Neuronal stem cell (in vitro differentiated cells): Measurements from ENCODE around the gene JADE3.
A peak's percentile ranks its signal among the peaks of the same experiment; 100 is the strongest.

Experiments used
- DNase-seq: peaks from one replicate; pipeline ENCODE4 v3.0.0-alpha.2; 2013; ENCODE audit warnings: low spot score
- H2AFZ ChIP-seq: one replicate; pipeline ENCODE4 v1.6.1; 2013; ENCODE audit warnings: mild to moderate bottlenecking, low read length, inconsistent platforms
- H2AK5ac ChIP-seq: 2 replicates; pipeline ENCODE4 v1.6.1; 2013; ENCODE audit warnings: low read depth, mild to moderate bottlenecking, inconsistent platforms, low read length, moderate library complexity, mixed read lengths
- H2BK120ac ChIP-seq: 2 replicates; pipeline ENCODE4 v1.6.1; 2013; ENCODE audit warnings: low read depth, mild to moderate bottlenecking, inconsistent platforms, low read length, moderate library complexity, mixed read lengths
- H2BK12ac ChIP-seq: one replicate; pipeline ENCODE4 v1.6.1; 2013; ENCODE audit warnings: low read length, inconsistent platforms
- H2BK15ac ChIP-seq: 2 replicates; pipeline ENCODE4 v1.6.1; 2013; ENCODE audit warnings: mild to moderate bottlenecking, low read length, inconsistent platforms, mixed read lengths
- H2BK5ac ChIP-seq: one replicate; pipeline ENCODE4 v1.6.1; 2013; ENCODE audit warnings: inconsistent platforms, mild to moderate bottlenecking, low read length, moderate library complexity
- H3K14ac ChIP-seq: one replicate; pipeline ENCODE4 v1.6.1; 2013; ENCODE audit warnings: low read length, inconsistent platforms
- H3K18ac ChIP-seq: 2 replicates; pipeline ENCODE4 v1.6.1; 2013; ENCODE audit warnings: low read length, inconsistent platforms
- H3K23ac ChIP-seq: 2 replicates; pipeline ENCODE4 v1.6.1; 2013; ENCODE audit warnings: low read depth, mild to moderate bottlenecking, mixed read lengths, low read length, inconsistent platforms; ENCODE audit not compliant: poor library complexity
- H3K27ac ChIP-seq: replicated peaks from 3 replicates; pipeline ENCODE4 v1.5.1; 2013; ENCODE audit warnings: low read length, inconsistent platforms
- H3K27me3 ChIP-seq, 3 experiments: 2 replicates each; pipeline ENCODE4 v1.6.1; 2013; ENCODE audit warnings: low read length in 3 of 3, mild to moderate bottlenecking in 2 of 3, inconsistent platforms in 1 of 3, low read depth in 1 of 3, mixed read lengths in 1 of 3, moderate library complexity in 1 of 3; ENCODE audit not compliant: control insufficient read depth in 3 of 3, insufficient read depth in 3 of 3
- H3K36me3 ChIP-seq, 2 donors: replicated peaks in 1 of 2; 2 replicates each; pipeline ENCODE4 v1.6.1; 2013; ENCODE audit warnings: low read length in 2 of 2; ENCODE audit not compliant: control insufficient read depth in 2 of 2, insufficient read depth in 2 of 2
- H3K4ac ChIP-seq: 2 replicates; pipeline ENCODE4 v1.6.1; 2013; ENCODE audit warnings: inconsistent platforms, mild to moderate bottlenecking, low read length, moderate library complexity
- H3K4me1 ChIP-seq, 2 donors: 1 replicate in 1 of 2; 2 replicates in 1 of 2; pipeline ENCODE4 v1.6.1; 2013; ENCODE audit warnings: low read length in 2 of 2, low read depth in 1 of 2; ENCODE audit not compliant: control insufficient read depth in 2 of 2, insufficient read depth in 1 of 2
- H3K4me2 ChIP-seq: one replicate; pipeline ENCODE4 v1.6.1; 2013; ENCODE audit warnings: mild to moderate bottlenecking, low read length, inconsistent platforms; ENCODE audit not compliant: insufficient read depth, poor library complexity, severe bottlenecking
- H3K4me3 ChIP-seq, 2 donors: 2 replicates each; pipeline ENCODE4 v1.5.1; 2013; ENCODE audit warnings: low read length in 2 of 2, mild to moderate bottlenecking in 2 of 2, inconsistent platforms in 1 of 2, moderate library complexity in 1 of 2
- H3K79me1 ChIP-seq: one replicate; pipeline ENCODE4 v1.6.1; 2013; ENCODE audit warnings: low read depth, mild to moderate bottlenecking, inconsistent platforms, low read length, moderate library complexity
- H3K9ac ChIP-seq: one replicate; pipeline ENCODE4 v1.6.1; 2013; ENCODE audit warnings: mild to moderate bottlenecking, low read depth, low read length, inconsistent platforms; ENCODE audit not compliant: poor library complexity
- H3K9me3 ChIP-seq, 2 donors: replicated peaks in 1 of 2; 2 replicates each; pipeline versions ENCODE3 to v1.6.1; 2013; ENCODE audit warnings: low read length in 2 of 2, mild to moderate bottlenecking in 2 of 2, inconsistent platforms in 1 of 2, low read depth in 1 of 2, mixed read lengths in 1 of 2, moderate library complexity in 1 of 2; ENCODE audit not compliant: control insufficient read depth in 2 of 2, insufficient read depth in 1 of 2
- H4K8ac ChIP-seq: one replicate; pipeline ENCODE4 v1.6.1; 2013; ENCODE audit warnings: low read depth, mild to moderate bottlenecking, inconsistent platforms, low read length, moderate library complexity
- H4K91ac ChIP-seq: one replicate; pipeline ENCODE4 v1.6.1; 2013; ENCODE audit warnings: low read length, low read depth, mild to moderate bottlenecking, inconsistent platforms; ENCODE audit not compliant: poor library complexity
- WGBS, 2 donors: extraction: QIAGEN DNeasy Blood & Tissue Kit; methylation state at CpG; one replicate each; pipeline ENCODE4 v1.1.7; 2013; ENCODE audit warnings: missing lambda C conversion rate in 2 of 2, mixed read lengths in 1 of 2; ENCODE audit not compliant: insufficient read length in 2 of 2, insufficient replicate concordance in 1 of 2; ENCODE audit errors: extremely low coverage in 2 of 2; 5-methylcytosine and 5-hydroxymethylcytosine counted together

Gene JADE3

DNA sequence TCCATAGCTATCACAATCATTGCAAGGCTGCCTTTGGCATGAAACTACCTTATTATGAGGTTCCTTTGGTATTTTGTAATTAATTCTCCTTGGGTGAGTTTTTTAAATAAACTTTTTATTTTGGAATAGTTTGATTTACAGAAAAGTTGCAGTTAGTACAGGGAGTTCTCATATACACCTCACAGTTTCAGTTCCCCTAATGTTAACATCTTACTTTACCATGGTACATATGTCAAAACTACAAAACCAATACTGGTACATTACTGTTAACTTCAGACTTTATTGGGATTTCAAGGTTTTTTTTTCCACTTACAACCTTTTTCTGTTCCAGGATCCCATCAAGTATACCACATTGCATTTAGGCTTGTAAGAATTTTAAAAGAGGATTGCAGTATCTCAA is 114.0 kb downstream of the JADE3 start:
- no peak overlapping the region for H3K27ac ChIP-seq
- H2BK5ac ChIP-seq: no peak overlapping the region
- H3K4me2 ChIP-seq: no peak overlapping the region
- H3K14ac ChIP-seq: no peak overlapping the region
- no peak overlapping the region for H3K18ac ChIP-seq
- H2BK120ac ChIP-seq: no peak overlapping the region
- H3K23ac ChIP-seq: no peak overlapping the region
- DNase-seq: no peak
- peaks cover 0 to 9% (median 0%) of the 10 kb centered on the region in 3 experiments for H3K27me3 ChIP-seq
- no peak overlapping the region for H2BK12ac ChIP-seq
- no peaks in the 10 kb centered on the region for H3K9me3 ChIP-seq
- no peak overlapping the region for H2AFZ ChIP-seq
- no peak overlapping the region for H2AK5ac ChIP-seq
- H2BK15ac ChIP-seq: no peak overlapping the region
- no peaks in the 10 kb centered on the region for H3K4me1 ChIP-seq
- no peak overlapping the region for H4K91ac ChIP-seq
- no peak overlapping the region for H3K9ac ChIP-seq
- H3K36me3 ChIP-seq: peaks cover 1 to 33% of the 10 kb centered on the region in 2 donors
- H3K4ac ChIP-seq: no peak overlapping the region
- H4K8ac ChIP-seq: no peak overlapping the region
- no peaks in the 10 kb centered on the region for H3K79me1 ChIP-seq
- no peak overlapping the region for H3K4me3 ChIP-seq

DNA sequence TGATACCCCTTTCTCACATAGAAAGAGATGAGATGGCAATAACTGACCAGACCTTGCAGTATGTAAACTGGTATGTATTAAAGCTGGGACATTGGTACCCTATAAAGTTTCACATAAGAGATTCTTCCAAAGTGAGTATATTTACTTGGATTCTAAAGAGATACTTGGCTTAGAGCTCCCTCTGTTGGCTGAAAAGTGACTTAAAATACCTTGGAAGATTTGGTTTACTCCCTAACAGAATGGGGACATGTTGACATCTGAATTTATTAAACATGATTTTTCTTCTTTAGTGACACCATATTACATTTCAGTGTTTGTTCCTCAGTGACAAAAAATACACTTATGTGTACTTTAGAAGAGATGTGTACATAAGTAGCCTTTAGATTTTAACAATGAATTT is 118.1 kb downstream of the JADE3 start:
- H2BK120ac ChIP-seq: no peak overlapping the region
- H3K14ac ChIP-seq: no peak overlapping the region
- no peak overlapping the region for H2AFZ ChIP-seq
- H3K27me3 ChIP-seq: peaks cover 0 to 19% (median 0%) of the 10 kb centered on the region in 3 experiments
- H3K36me3 ChIP-seq: peaks cover 1 to 47% of the 10 kb centered on the region in 2 donors
- no peak overlapping the region for H3K23ac ChIP-seq
- DNase-seq: peak; percentile 54
- H3K27ac ChIP-seq: no peak overlapping the region
- no peak overlapping the region for H4K8ac ChIP-seq
- no peak overlapping the region for H3K4me3 ChIP-seq
- H3K4ac ChIP-seq: no peak overlapping the region
- no peaks in the 10 kb centered on the region for H3K9me3 ChIP-seq
- no peak overlapping the region for H3K9ac ChIP-seq
- no peak overlapping the region for H2BK15ac ChIP-seq
- no peak overlapping the region for H4K91ac ChIP-seq
- no peak overlapping the region for H3K4me2 ChIP-seq
- H3K4me1 ChIP-seq: no peaks in the 10 kb centered on the region
- H2AK5ac ChIP-seq: no peak overlapping the region
- H3K18ac ChIP-seq: no peak overlapping the region
- no peaks in the 10 kb centered on the region for H3K79me1 ChIP-seq
- H2BK5ac ChIP-seq: no peak overlapping the region
- no peak overlapping the region for H2BK12ac ChIP-seq

DNA sequence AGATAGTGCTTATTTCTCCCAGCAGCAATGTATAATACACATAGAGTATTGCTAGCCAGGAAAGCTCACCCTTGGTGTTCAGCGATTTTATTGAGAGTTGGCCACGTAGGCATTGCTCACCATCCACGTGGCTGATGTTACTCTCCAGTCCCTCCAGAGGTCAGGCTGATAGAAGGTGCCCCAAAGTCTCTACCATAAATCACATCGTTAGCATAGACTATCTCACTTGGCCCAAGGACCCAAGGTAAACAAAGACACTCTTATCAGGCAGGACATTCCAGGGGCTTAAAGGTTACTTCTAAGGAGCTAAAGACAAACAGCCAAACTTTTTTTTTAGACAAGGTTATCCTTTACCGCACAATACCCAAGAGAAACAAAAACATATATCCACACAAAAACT is 135.8 kb downstream of the JADE3 start:
- Histone ChIP-seq H2BK15ac (no peak overlapping the region), H2BK120ac (no peak overlapping the region), H4K8ac (no peak overlapping the region), H3K14ac (no peak overlapping the region), H3K27me3 (peaks cover 0 to 5% (median 0%) of the 10 kb centered on the region in 3 experiments), H3K36me3 (peaks cover 0 to 6% of the 10 kb centered on the region in 2 donors), H3K4ac (no peak overlapping the region), H3K4me2 (no peak overlapping the region), H3K9ac (no peak overlapping the region), H3K4me3 (no peak overlapping the region), H2BK5ac (no peak overlapping the region), H3K27ac (no peak overlapping the region), H3K79me1 (no peaks in the 10 kb centered on the region), H4K91ac (no peak overlapping the region), H3K23ac (no peak overlapping the region), H2BK12ac (no peak overlapping the region), H3K18ac (no peak overlapping the region), H3K9me3 (peaks cover 0 to 5% of the 10 kb centered on the region in 2 donors), H2AFZ (no peak overlapping the region), H2AK5ac (no peak overlapping the region), H3K4me1 (no peaks in the 10 kb centered on the region)
- DNase-seq: no peak
- no CpG with 5 or more reads among the region's 5 CpGs for WGBS, 2 donors

DNA sequence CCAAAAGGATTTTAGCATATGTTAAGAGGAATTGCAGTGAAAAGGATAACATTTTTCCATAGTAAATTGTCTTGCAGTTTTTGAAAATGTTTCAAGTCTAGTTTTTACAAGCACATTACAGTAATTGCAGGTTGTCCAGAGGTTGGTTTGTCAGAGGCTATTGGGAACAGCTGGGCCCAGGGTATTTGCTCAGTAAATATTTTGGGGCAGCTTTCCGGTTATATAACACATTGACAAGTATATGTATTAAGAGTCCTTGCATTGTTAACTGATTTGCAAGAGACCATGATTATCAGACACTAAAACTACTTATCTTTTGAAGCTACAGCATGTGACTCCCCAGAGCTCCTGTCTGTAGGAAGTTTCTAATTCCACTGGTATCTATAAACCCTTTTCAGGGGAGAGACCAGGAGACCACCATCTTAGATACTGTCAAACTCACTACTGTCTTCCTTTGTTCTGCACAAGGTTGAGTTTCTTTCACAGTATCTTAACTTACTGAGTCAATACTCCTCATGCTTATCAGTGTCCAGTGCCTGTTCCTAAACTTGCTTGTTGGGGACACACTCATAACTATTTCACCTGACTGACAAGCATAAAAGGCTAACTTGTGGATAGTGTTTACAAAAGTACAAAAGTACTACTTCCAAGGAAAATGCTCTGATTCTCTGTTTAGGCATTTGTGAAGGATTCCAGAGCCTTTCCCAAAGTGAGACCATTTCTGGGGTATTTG is 147.1 kb downstream of the JADE3 start:
- peaks cover 0 to 52% (median 0%) of the 10 kb centered on the region in 3 experiments for H3K27me3 ChIP-seq
- no peak overlapping the region for H3K4me3 ChIP-seq
- H3K4me2 ChIP-seq: no peak overlapping the region
- WGBS, 2 donors: no CpG with 5 or more reads among the region's 1 CpG
- H2AFZ ChIP-seq: no peak overlapping the region
- no peak overlapping the region for H2BK12ac ChIP-seq
- no peak overlapping the region for H3K23ac ChIP-seq
- H2BK5ac ChIP-seq: no peak overlapping the region
- no peak overlapping the region for H2BK120ac ChIP-seq
- no peaks in the 10 kb centered on the region for H3K79me1 ChIP-seq
- peaks cover 8 to 63% of the 10 kb centered on the region in 2 donors for H3K36me3 ChIP-seq
- no peak overlapping the region for H3K14ac ChIP-seq
- no peak for DNase-seq
- H4K8ac ChIP-seq: no peak overlapping the region
- no peak overlapping the region for H4K91ac ChIP-seq
- H3K9ac ChIP-seq: no peak overlapping the region
- H3K9me3 ChIP-seq: no peaks in the 10 kb centered on the region
- no peak overlapping the region for H3K18ac ChIP-seq
- no peak overlapping the region for H3K4ac ChIP-seq
- no peaks in the 10 kb centered on the region for H3K4me1 ChIP-seq
- H2AK5ac ChIP-seq: no peak overlapping the region
- H2BK15ac ChIP-seq: no peak overlapping the region
- H3K27ac ChIP-seq: no peak overlapping the region
